Uterus (tissue), 4 donors: ENCODE measurements around the gene NUBPL. TPM values are rescaled to one million over a fixed set of nuclear protein-coding genes. Genes with fewer than 3 reads are reported as not detected.
"Not testable (repeated sequence)": the region's sequence is repeated elsewhere in the genome, so short reads cannot be mapped to it uniquely, and the experiment has no call there.

Experiments
- DNase-seq, 2 donors: peaks; one replicate each; pipeline ENCODE4 v3.0.0-alpha.2; 2019 to 2020
- H3K27ac ChIP-seq, 2 donors: fragments of 200-600 bp; sonication (generic); 1 replicate in 1 of 2; 2 replicates in 1 of 2; pipeline ENCODE4 v1.5.1; 2016 to 2018
- H3K27me3 ChIP-seq, 2 donors: fragments of 200-600 bp; sonication (generic); one replicate each; pipeline ENCODE4 v1.5.1; 2018 to 2019; ENCODE audit warnings: control low read depth in 1 of 2
- H3K36me3 ChIP-seq, 2 donors: fragments of 200-600 bp; sonication (generic); one replicate each; pipeline ENCODE4 v1.5.1; 2019; ENCODE audit warnings: control low read depth in 1 of 2
- H3K4me1 ChIP-seq, 2 donors: fragments of 200-600 bp; sonication (generic); one replicate each; pipeline ENCODE4 v1.5.1; 2018 to 2019; ENCODE audit warnings: control low read depth in 1 of 2
- H3K4me3 ChIP-seq, 2 donors: fragments of 200-600 bp; sonication (generic); 1 replicate in 1 of 2; 2 replicates in 1 of 2; pipeline ENCODE4 v1.5.1; 2018 to 2019; ENCODE audit warnings: mild to moderate bottlenecking in 1 of 2
- H3K9me3 ChIP-seq, 2 donors: fragments of 200-600 bp; sonication (generic); one replicate each; pipeline ENCODE4 v1.5.1; 2019; ENCODE audit warnings: control low read depth in 1 of 2
- CTCF ChIP-seq, 4 experiments: fragments of 200-600 bp in 2 of 4; fragments of 450-650 bp in 2 of 4; sonication (generic) in 2 of 4; IDR thresholded peaks; one replicate each; pipeline ENCODE4 v1.5.1; 2016 to 2019; ENCODE audit warnings: antibody characterized with exemption in 4 of 4, mild to moderate bottlenecking in 2 of 4, moderate library complexity in 1 of 4
- POLR2A ChIP-seq, 2 donors: fragments of 450-650 bp; IDR thresholded peaks; one replicate each; pipeline ENCODE4 v1.6.1; 2016; ENCODE audit warnings: antibody characterized with exemption in 2 of 2, mild to moderate bottlenecking in 1 of 2, moderate library complexity in 1 of 2
- intact Hi-C: fragments of 100-400 bp; cut with DNase I; formaldehyde crosslinking; loops from one replicate; pipeline ENCODE4 v1.15.1; 2023; ENCODE audit warnings: low total_unique reads
- total RNA-seq, 4 donors: library from RNA; depleted of rRNA in 3 of 4; stranded (reverse); fragments of >200 nt in 3 of 4; gene quantifications; one replicate each; pipeline versions ENCODE4 v1.1.0 to v1.2.4, GENCODE V29; 2014 to 2023
- donor health status: DM: yes; HTN: yes; CAD: no.

The NUBPL gene
- total RNA-seq, 4 donors from 2014 or later: 1.5 to 31.5 (median 12.2) TPM

DNA sequence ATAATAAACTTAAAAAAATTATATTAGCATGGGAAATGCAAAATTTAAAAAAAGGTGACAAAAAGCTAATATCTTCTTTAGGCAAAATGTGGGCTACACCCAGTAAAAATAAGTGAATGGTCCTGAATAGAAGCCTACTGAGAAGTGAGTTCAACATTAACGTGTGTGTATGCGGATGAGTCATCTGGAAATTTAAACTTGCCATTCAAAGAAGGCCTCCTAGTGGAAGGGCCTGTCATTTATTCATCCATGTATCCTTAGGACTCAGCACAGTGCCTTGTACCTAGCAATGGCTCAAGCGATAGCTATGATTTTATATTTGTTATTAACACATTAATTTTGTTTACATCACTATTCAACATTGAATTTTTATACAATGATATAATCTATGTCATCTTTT lies 226.2 kb downstream of the NUBPL start:
- no peaks in the 10 kb centered on the region for H3K4me1 ChIP-seq
- TF ChIP-seq CTCF (IDR thresholded peaks at IDR 0.05): no peak
- TF ChIP-seq POLR2A (IDR thresholded peaks at IDR 0.05): no peak
- intact Hi-C loops: no loop called here
- no peaks in the 10 kb centered on the region for H3K36me3 ChIP-seq
- H3K4me3 ChIP-seq: no peak overlapping the region
- H3K9me3 ChIP-seq: no peaks in the 10 kb centered on the region
- no peaks in the 10 kb centered on the region for H3K27me3 ChIP-seq
- H3K27ac ChIP-seq: no peak overlapping the region
- no peak for DNase-seq

DNA sequence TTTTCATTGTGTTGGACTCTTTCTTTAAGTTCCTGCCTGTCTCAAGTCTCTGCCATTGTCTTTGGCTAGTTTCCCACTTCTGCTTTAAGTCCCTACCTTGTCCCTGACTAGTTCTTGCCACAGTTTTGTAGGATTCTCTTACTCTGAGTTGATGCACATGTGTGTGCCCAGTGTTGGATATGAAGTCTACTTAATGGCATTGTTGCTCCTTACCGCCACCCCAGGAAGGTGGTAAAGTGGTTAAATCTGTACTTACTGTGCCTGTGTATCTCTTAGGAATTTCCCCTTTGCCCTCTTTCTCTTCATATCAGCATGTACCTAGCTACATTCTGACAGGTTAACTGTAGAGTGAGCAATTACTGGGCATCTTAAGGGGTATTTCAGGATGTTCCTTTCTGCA lies 227.1 kb downstream of the NUBPL start:
- DNase-seq: no peak
- no peak overlapping the region for H3K4me3 ChIP-seq
- intact Hi-C loops: no loop called here
- H3K36me3 ChIP-seq: no peaks in the 10 kb centered on the region
- TF ChIP-seq CTCF (IDR thresholded peaks at IDR 0.05): no peak
- no peak for TF ChIP-seq POLR2A (IDR thresholded peaks at IDR 0.05)
- no peaks in the 10 kb centered on the region for H3K27me3 ChIP-seq
- no peaks in the 10 kb centered on the region for H3K9me3 ChIP-seq
- H3K27ac ChIP-seq: no peak overlapping the region
- H3K4me1 ChIP-seq: no peaks in the 10 kb centered on the region

GRCh38 chr14:31792726-31793125 lies 231.5 kb downstream of the NUBPL start:
- no peaks in the 10 kb centered on the region for H3K4me1 ChIP-seq
- H3K4me3 ChIP-seq: no peak overlapping the region
- DNase-seq: no peak
- no peak overlapping the region for H3K27ac ChIP-seq
- H3K9me3 ChIP-seq: no peaks in the 10 kb centered on the region
- H3K27me3 ChIP-seq: no peaks in the 10 kb centered on the region
- TF ChIP-seq CTCF (IDR thresholded peaks at IDR 0.05): no peak
- no peak for TF ChIP-seq POLR2A (IDR thresholded peaks at IDR 0.05)
- intact Hi-C loops: no loop called here
- H3K36me3 ChIP-seq: no peaks in the 10 kb centered on the region

GRCh38 chr14:31797946-31798345 lies 236.7 kb downstream of the NUBPL start:
- intact Hi-C loops, H3K9me3 ChIP-seq, H3K27me3 ChIP-seq, H3K36me3 ChIP-seq, H3K27ac ChIP-seq, H3K4me3 ChIP-seq, DNase-seq, H3K4me1 ChIP-seq: not testable (repeated sequence)

DNA sequence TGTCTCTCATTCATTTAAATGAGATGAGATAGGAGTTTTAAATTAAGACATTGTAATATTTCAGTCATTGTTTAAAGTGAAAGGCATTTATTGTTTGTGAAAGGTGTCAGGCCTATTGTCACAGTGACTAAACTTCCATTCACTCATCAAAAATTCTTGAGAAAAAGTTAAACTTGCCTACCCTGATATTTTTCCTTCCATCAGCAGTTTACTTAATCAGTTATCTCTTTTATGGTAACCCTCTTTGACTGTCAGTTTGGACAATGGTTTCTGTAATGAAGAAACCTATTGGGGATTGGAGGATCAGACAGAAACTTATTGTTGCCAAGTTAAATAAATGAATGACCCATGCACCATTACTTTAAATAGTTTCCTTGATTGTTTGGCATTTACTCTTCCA lies 241.6 kb downstream of the NUBPL start:
- Histone ChIP-seq H3K4me3 (no peak overlapping the region), H3K9me3 (no peaks in the 10 kb centered on the region), H3K4me1 (no peaks in the 10 kb centered on the region), H3K27me3 (no peaks in the 10 kb centered on the region), H3K27ac (no peak overlapping the region), H3K36me3 (no peaks in the 10 kb centered on the region)
- intact Hi-C loops: no loop called here
- TF ChIP-seq POLR2A (IDR thresholded peaks at IDR 0.05) (no peak), CTCF (IDR thresholded peaks at IDR 0.05) (no peak)
- no peak for DNase-seq

DNA sequence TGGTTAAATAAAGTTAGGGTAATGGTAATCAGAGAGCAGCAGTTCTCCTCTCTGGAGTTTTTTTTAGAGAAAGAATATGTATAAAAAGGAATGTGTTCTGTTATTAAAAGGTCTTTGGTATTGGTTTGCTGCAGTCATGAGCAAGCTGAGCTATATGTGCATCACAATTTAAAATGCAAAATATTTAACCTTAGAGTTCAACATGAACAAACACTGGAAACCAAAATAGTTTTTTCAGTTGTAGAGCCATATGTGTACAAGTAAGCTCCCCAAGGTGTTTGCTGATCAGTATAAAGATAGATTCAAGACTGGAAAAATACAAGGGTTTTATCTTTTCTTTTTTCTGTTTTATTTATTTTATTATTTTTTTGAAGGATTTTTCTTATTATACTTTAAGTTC lies 245.0 kb downstream of the NUBPL start:
- DNase-seq: no peak
- no peak for TF ChIP-seq CTCF (IDR thresholded peaks at IDR 0.05)
- TF ChIP-seq POLR2A (IDR thresholded peaks at IDR 0.05): no peak
- Histone ChIP-seq H3K9me3 (no peaks in the 10 kb centered on the region), H3K27me3 (no peaks in the 10 kb centered on the region), H3K4me3 (no peak overlapping the region), H3K36me3 (no peaks in the 10 kb centered on the region), H3K27ac (no peak overlapping the region), H3K4me1 (no peaks in the 10 kb centered on the region)
- intact Hi-C loops: no loop called here

DNA sequence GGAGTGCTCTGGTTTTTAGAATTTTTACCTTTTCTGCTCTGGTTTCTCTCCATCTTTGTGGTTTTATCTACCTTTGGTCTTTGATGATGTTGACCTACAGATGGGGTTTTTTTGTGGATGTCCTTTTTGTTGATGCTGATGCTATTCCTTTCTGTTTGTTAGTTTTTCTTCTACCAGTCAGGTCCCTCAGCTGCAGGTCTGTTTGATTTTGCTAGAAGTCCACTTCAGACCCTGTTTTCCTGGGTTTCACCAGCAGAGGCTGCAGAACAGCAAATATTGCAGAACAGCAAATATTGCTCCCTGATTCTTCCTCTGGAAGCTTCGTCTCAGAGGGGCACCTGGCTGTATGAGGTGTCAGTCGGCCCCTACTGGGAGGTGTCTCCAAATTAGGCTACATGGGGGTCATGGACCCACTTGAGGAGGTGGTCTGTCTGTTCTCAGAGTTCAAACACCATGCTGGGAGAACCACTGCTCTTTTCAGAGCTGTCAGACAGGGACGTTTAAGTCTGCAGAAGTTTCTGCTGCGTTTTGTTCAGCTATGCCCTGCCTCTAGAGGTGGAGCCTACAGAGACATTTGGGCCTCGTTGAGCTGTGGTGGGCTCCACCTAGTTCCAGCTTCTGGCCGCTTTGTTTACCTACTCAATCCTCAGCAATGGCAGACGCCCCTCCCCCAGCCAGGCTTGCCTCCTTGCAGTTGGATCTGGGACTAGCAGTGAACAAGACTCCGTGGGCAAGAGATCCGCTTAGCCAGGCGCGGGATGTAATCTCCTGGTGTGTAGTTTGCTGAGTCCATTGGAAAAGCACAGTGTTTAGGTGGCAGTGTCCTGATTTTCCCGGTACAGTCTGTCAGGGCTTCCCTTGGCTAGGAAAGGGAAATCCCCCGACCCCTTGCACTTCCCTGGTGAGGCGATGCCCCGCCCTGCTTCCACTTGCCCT lies 250.8 kb downstream of the NUBPL start:
- H3K27ac ChIP-seq, H3K27me3 ChIP-seq, H3K36me3 ChIP-seq, DNase-seq, H3K4me3 ChIP-seq, H3K9me3 ChIP-seq, intact Hi-C loops, H3K4me1 ChIP-seq: not testable (repeated sequence)
